Activated CD8-positive, alpha-beta memory T cell treated with anti-CD3 and anti-CD28 coated beads for 1 hour (primary cell): ENCODE data around the gene TNRC18.
"Not testable (repeated sequence)": the region's sequence is repeated elsewhere in the genome, so short reads cannot be mapped to it uniquely, and the experiment has no call there.

Experiments
- DNase-seq, 2 donors: peaks; one replicate each; pipeline ENCODE4 v3.0.0-alpha.2; 2020; ENCODE audit warnings: low read depth in 1 of 2; ENCODE audit errors: extremely low read depth in 1 of 2

Gene TNRC18

DNA sequence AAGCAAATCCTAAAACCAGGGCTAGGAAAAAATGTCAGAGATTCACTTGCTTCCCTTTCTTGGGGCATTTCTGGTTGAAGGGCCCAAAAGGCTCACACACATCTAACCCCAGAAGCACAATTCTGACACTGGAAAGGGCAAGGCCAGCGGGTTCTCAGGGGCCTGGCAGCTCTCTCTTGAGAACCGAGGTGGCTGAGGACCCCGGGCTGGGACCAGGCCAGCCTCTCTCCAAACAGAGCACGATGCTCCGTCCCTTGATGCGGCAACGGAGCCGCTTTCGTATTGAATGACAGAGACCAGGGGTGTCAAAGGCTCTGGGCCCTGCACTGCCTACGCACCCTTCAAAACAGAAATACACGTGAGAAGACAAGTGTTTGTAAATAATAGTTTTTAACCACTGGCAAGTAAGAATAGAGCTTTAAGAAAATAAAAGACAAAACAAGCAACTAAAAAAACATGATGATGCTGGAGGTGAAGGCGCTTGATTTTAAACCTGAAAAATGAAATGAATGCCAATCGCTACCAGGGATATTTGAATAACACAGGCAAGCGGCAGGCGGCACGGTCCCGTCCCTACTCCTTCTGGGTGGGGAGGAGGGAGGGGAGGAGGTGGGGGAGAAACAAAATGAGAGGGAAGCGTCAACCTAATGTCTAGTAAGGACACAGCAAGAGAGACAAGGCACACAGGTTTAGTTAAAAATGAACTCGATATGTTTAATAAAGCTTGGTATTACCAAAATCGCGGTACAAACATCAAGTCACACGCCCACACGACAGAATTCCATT lies 72.8 kb downstream of the TNRC18 start:
- no peak for DNase-seq

DNA sequence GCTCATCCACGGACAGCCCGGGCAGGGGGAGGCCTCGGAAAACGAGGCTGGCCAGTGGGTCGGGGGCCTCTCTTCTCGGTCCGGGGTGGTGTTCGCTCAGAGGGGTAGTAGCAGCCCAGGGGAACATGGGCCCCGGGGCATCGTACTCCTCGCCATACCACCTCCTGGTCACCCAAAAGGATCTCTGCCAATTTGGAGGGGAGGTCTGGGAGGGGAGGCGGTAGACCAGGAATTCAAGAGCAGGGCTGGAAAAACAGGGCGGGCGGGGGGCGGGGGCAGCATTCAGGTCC lies 73.5 kb downstream of the TNRC18 start:
- DNase-seq, result no peak

DNA sequence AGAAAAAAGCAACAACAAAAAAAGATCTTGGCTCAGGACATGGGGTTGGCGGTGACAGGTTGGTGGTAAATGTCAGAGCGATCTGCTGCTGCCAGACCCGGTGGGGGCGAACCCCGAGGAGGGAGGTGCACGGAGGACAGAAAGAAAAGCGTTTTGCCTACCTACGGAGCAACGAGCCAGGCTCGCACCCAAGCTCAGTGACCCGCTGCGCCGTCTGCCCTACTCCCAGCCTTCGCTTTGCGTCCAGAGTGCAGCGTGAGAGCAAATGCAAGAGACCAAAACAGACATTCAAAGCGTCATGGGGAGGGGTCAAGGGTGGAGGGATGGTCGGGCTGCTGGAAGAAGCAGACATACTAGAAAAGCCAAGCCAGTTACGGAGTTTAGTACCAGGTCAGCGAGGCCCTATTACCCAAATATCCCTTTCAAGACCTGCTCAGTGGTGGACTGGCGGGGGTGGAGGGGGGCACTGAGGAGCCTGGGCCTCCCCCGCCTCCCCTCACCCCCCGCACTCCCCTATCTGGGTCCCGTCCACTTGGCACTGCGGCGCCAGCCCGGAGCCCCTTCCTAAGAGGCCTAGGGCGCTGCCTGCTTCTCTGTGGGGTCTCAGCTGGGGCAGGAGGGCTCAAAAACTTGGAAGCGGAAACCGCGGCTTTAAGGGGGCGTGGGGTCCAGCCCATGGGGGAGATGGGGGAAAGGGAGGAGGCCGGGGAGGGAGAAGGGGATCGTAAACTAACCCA lies 74.0 kb downstream of the TNRC18 start:
- no peak for DNase-seq

DNA sequence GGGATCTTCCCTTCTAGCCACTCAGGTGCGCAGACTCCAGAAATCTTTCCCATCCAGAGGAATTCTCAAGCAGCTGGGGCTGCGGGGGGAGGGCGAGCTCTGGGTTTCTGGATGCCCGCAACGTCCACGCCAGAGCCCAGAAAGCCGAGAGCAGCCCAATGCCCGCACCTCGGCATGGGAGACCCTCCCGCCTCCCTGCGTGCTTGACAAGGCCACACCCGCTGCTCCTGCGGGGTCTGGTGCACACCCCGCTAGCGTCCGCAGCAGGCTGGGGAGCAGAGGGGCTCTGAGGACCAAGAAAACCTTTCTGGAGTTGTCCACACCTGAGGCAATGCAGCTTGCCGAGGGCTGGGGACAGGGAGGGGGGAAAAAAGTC lies 74.6 kb downstream of the TNRC18 start:
- no peak for DNase-seq

DNA sequence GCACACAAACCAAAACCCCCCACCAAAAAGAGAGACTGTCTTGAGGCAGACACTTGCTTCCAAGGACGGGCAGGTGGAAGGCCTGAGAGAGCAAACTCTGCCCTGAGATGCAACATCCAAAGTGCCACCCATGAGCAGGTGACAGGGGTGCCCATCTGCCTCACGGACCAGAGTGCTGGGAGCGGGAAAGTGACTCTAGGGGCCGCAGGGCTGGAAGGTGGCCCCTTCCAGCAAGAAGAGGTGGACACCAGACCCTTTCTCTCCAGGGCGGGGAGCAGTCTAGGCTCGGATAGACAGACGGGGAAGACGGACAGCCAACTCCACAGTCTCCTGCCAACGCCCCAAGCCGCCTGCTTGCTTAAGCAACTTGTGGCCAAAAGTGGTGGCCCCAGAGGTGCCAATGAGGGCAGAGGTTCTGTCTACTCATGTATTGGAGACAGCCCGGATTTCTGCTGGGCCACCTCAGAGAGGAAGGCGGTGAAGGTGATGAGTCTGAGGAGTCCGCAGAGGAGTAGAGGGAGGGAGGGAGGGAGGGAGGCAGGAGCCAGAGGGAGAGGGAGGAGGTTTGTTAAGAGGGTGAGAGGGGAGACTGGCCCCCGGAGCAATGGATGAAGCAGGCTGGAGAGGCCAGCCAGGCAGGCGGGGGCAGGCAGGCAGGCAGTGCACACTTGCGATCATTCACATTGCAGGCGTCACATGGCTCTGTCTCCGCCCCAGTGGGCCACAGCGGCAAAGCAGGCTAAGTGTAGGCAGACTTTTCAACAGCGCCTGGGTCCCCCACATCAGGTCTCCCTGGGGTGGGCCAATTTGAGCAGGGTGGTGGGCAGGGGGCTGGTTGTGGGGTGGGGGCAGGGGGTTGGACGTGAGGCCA lies 75.3 kb downstream of the TNRC18 start:
- DNase-seq, result no peak

DNA sequence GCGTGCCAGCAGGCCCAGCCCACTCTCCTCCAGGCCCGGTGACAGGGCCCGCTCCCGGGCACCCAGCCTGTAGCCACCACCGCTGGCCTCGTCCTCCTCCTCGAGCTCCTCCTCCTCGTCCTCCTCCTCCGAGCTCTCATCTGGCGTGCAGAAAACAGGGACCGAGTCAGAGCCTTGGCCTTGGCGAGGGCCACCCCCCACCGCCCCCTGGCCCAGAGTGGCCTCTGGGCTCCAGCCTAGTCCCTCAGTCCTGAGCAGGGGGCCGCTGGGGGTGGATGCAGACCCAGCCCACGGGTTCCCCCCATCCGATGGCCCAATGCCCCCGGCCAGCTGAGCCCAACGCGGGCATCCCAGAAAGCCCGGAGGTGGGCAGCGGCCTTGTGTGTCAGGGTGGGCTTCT lies 78.0 kb downstream of the TNRC18 start:
- no peak for DNase-seq

DNA sequence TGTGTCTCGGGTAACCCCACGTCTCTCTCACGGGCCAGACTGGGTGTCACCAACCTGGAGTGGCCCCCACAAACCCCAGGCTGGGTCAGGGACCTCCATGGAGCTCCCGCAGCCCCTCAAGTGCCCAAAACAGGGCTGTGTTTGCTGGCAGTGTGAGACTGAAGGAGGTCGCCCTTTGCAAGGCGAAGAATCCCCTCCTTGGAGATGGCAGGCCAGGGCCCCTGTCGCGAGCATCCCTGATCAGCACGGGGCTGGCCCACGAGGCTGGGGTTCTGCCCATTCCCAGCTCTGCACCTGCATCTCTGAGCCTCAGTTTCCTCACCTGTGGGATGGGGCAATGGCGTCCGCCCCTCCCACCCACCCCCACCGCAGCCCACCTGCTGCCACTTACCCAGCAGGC lies 78.5 kb downstream of the TNRC18 start:
- no peak for DNase-seq

DNA sequence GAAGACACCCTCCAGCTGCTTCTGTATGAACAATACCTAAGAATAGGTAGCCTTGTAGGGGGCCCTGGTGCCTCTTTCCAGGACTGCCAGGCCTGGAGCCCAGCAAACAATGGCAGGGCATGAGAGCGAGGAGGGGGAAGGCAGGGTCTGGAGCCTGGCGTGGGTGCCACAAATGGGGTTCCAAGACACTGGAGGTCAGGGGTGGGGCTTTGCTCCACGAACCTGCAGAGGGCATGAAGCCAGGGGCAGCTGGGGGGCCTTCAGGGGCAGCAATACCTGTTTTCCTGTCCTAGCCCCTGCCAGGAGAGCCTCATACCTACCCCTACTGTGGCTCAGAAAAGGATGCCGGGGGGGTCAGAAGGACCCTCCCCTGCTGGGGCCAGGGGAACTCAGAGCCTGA lies 79.3 kb downstream of the TNRC18 start:
- no peak for DNase-seq

DNA sequence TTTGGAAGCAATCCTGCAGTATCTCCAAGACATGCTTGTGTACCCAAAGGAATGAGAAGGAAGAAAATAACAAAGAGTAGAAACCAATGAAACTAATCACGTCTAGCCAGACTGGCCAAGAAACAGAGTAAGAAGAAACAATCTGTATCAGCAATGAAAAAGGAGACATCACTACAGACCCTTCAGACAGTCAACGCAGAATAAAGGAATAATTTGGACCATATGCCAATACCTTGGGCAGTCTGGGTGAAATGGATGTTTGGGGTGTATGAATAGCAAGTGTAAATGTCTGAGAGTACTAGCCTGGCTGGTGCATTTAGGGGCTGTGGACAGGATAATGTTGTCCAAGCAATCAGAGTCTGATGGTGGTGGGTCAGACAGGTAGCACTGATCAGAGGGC lies 79.8 kb downstream of the TNRC18 start:
- DNase-seq, result no peak

DNA sequence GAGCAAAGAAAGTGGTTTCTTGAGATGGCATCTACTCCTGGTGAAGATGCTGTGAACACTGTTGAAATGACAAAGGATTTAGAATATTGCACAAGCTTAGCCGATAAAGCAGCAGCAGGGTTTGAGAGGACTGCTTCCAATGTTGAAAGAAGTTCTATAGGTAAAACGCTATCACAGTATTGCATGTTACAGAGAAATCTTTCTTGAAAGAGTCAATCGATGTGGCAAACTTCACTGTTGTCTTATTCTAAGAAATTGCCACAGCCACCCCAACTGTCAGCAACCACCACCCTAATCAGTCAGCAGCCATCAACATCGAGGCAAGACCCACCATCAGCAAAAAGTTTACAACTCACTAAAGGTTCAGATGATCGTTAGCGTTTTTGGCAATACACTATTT lies 81.0 kb downstream of the TNRC18 start:
- DNase-seq, result no peak

DNA sequence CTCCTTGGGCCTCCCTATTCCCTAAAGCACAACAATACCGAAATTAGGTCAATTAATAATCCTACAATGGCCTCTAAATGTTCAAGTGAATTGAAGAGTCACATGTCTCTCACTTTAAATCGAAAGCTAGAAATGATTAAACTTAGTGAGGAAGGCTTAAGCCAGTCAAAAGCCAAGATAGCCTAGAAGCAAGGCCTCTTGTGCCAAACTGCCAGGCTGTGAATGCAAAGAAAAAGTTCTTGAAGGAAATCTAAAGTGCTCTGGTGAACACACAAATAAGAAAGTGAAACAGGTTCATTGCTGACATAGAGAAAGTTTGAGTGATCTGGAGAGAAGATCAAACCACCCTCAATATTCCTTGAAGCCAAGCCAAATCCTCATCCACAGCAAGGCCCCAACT lies 83.7 kb downstream of the TNRC18 start:
- DNase-seq, result no peak

DNA sequence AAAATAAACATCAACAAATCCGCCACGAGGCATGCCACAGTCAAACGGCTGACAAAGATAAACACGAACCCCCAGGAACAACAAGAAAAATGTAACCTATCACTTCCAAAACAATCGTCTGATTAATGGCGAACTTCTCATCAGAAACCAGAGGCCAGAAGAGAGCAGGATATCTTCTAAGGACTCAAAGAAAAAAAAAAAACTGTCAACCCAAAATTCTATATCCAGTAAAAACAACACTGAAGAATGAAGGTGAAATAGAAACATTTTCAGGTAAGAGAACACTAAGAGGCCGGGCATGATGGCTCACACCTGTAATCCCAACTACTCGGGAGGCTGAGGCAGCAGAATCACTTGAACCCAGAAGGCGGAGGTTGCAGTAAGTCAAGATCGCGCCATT lies 86.6 kb downstream of the TNRC18 start:
- DNase-seq, result no peak

DNA sequence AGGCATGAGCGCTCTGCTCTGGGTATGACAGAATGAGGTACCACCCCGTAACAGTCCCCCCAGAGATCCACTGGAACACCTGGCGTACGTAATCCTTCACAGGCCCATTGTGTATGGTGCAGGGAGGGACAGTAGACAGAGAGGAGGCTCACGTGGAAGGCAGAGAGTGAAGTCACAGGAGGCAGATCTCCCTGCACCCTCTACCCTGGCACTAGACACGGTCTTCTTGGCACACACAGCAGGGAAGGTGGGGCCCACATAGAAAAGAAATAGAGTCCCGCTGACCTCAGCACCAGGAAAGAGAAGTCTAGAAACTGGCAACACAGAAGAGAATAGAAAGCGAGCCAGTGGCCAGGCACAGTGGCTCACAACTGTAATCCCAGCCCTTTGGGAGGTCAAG lies 89.0 kb downstream of the TNRC18 start:
- DNase-seq, result no peak

DNA sequence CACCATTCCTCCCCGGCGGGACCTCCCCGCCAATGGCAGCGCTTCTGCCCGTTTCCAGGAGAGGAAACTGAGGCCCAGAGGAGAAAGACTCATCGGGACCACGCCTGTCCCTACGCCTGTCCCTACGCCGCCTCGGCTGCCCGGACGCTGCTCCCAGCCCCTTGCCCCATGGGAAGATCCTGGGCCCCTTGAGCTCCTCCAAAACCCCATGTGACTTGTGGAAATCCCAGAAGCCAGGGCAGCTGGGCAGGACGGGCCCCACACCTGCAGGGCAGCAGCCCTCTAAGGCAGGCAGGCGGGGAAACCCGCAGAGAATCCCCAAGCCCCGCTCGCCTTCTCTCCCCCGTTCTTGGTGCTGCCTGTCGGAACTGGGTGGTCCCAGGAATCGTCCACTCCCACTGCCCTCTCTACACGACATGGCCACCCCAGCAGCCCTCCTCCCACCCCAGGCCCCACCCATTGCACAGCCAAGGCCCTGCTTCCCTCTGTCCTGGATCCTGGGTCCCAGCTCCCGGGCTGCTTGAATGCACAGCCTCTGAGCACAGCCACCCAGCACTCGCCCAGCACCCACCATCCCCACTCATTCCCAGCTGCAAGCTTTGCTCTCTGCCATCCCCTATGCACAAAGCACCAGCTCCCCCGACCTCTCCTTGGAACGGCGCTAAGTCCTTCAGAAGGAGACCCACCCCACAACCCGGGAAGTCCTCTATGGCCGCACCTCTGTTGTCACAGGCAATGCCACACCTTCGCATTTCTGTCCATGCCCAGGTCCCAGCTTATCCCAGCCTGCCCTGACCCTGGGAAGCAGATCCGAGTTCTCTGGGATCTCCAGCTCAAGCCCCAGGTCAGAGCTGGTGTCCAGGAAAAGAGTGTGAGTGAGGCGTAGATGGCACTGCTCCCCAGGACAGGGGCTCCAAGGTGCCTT lies 90.3 kb downstream of the TNRC18 start:
- no peak for DNase-seq

DNA sequence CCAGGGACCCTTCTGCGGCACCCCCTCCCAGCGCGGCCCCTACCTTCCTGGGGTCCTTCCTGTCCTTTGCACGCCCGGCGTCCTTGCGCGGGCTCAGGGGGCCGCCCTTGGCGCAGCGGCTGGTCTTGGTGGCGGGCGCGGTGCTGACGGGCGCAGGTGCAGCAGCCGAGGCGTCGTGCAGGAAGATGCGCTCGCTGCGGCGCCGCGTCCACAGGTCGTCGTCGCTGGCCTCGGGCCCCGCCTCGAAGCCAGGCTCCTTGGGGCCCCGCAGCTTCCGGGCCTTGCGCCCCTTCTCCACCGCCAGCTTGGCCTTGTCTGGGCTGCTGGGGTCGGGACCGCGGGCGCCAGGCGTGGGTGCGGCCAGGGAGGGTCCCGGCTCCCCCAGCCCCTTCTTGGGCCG lies 91.1 kb downstream of the TNRC18 start:
- DNase-seq, result no peak

DNA sequence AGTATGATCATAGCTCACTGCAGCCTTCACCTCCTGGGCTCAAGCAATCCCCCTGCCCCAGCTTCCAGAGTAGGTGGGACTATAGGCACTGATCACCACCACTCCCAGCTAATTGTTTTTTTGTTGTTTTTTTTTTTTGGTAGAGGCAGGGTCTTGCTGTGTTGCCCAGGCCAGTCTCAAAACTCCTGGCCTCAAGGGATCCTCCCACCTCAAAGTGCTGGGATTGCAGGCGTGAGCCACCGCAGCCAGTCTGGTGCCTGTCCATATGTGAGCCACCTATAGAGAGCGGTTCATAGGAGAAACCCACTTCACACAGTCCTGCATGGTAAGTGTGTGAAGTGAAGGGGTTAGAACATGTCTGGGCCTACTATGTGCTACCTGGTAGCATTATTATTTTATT lies 93.3 kb downstream of the TNRC18 start:
- DNase-seq, result no peak

DNA sequence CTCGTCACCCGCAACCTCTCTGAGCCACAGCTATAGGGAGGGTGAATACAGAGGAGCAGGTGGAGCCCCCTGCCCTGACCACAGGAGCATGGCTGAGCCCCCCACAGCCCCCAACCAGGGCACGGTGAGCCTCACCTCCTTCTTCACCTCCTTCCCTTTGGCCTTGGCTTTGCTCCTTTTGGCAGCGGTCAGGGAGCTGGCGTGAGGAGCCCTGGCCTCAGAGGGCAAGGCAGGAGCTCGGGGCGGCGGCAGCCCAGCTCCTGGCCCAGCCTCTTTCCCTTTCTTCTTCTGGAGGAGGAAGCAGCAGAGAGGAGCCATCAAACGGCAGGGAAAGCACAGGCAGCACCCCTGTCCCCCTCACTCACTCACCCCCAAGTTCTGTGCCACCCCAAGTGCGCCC lies 98.7 kb downstream of the TNRC18 start:
- no peak for DNase-seq

DNA sequence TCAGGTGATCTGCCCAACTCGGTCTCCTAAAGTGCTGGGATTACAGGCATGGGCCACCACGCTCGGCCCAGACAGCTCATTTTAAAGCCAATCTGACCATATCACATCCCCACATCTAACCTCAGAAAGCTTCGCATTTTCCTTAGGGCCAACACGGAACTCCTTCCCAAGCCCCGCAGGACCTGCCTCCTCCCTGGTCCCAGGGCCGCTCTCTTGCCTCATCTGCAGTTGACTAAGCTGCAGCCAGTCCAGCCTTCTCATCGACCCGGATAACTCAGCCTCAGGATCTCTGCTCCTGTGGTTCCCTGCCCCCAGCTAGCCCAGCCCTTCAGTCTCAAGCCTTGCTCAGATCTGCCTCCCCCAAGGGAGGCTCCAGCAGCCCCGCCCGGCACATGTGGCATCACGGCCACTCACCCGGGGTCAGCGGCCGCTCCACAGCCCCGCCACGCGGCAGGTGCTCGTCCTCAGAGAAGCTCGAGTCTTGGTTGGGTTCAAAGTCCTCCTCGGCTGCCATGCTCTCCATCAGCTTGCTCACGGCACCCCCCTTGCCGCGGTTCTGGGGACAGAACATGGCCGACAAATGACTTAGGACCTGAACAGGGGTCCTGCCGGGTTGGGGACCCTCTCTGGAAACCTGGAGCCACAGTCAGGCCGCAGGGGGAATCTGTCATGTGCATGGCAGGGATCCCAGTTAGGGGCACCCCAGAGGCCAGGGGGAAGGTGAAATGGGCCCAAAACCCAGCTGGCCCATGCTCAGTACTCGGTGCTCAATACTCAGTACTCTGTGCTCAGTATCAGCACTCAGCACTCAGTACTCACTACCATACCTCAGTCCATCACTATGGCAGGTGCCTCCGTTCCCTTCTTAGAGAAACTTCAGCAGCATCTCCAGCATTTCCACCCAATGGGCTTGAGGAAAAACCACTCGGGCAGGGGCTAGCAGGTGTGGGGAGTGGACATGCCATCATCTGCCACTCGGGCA lies 99.5 kb downstream of the TNRC18 start:
- DNase-seq, result not testable (repeated sequence)

DNA sequence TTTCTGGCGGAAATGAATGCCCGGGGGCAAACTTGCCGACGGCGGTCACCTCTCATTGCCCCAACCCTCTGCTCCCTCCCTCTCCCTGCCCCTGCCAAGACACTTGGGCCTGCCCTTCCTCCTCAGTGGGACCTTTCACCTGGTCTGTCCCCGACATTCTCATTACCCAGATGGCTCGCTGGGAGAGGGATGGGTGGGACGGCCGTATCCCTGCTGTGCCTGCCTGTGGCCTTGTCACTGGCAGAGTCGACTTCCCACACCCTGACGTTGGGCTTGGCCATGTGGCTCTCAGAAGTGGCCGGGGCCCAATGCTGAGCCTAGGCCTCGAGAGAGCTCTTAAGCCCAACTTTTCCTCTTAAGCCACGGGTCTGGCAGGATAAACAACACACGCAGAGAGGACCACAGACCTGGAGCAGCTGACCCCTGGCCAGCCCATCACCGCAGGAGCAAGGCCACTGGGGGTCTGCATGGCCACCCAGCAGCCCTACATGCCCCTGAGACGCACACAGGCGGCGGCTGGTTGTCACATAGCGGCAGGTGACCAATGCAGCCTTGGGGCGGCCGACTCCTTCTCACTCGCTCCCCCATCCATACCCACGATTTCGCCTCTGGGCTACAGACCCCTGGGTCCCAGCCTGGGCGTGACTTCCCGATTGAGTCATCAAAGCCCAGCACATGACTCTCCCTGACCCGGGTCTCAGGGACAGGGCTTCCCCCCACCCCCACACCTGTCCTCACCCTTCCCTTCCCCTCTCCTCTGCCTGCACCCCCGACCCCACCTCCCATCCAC lies 100.8 kb downstream of the TNRC18 start:
- DNase-seq, result no peak
